ENCODE measurements around the gene RAB3A. TPM values are rescaled to one million over a fixed set of nuclear protein-coding genes. Genes with fewer than 3 reads are reported as not detected.

Gene RAB3A
- total RNA-seq, 4 donors from 2014 or later = 0.69 to 3.8 (median 0.77) TPM; not detected in 1

DNA sequence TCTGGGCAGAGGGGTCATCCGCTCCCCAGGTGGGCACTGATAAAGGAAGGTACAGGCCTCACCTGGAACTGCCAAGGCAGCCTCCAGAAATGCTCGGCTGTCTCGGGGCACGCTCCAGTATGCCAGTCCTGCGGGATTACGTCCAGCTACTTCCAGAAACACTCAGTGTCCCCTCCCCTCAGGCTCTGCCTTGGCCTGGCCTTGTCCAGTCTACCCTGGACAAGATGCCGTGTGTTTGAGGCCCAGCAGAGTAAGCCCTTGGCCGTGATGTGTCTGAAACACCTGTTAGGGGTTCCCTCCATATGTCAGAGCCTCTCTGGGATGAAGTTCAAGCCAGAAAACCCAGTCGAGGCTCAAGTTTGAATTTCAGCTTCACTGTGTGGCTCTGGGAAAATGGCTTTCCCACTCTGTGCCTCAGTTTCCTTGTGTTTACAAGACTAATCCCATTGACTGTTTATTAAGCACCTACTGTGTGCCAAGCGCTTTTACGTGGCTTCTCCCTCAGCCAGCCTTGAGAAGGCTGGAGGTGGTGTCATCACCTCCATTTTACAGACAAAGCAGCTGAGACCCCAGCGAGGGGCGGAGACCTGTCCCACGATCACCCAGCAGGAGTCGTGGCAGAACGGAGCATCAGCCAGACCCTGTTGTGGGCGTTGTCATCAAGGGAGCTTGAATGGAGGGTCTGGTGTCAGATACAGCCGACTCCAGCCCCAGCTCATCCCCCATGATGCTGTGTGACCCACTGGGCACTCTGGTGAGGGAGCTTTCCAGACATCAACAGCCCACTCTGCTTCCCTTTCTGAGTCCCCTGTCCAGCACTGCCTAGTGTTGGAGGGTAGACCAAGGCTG, 52.8 kb downstream of the RAB3A start:
- Histone ChIP-seq H3K27ac (peak overlapping the region; percentile 87 to 95), H3K27me3 (no peaks in the 10 kb centered on the region), H3K9me3 (no peaks in the 10 kb centered on the region), H3K36me3 (no peaks in the 10 kb centered on the region), H3K4me3 (no peak overlapping the region), H3K4me1 (peaks cover 7 to 10% of the 10 kb centered on the region in 2 donors)
- intact Hi-C loops (cut with DNase I; ENCODE audit: low total_unique reads) = loop anchor here (5.0 kb wide), 1 partner anchor 71 kb away; no protein-coding TSS in a partner anchor
- TF ChIP-seq, protein P1, sequence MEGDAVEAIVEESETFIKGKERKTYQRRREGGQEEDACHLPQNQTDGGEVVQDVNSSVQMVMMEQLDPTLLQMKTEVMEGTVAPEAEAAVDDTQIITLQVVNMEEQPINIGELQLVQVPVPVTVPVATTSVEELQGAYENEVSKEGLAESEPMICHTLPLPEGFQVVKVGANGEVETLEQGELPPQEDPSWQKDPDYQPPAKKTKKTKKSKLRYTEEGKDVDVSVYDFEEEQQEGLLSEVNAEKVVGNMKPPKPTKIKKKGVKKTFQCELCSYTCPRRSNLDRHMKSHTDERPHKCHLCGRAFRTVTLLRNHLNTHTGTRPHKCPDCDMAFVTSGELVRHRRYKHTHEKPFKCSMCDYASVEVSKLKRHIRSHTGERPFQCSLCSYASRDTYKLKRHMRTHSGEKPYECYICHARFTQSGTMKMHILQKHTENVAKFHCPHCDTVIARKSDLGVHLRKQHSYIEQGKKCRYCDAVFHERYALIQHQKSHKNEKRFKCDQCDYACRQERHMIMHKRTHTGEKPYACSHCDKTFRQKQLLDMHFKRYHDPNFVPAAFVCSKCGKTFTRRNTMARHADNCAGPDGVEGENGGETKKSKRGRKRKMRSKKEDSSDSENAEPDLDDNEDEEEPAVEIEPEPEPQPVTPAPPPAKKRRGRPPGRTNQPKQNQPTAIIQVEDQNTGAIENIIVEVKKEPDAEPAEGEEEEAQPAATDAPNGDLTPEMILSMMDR (IDR thresholded peaks at IDR 0.05) = no peak
- no peak for TF ChIP-seq POLR2A (IDR thresholded peaks at IDR 0.05)
- no peak for DNase-seq

DNA sequence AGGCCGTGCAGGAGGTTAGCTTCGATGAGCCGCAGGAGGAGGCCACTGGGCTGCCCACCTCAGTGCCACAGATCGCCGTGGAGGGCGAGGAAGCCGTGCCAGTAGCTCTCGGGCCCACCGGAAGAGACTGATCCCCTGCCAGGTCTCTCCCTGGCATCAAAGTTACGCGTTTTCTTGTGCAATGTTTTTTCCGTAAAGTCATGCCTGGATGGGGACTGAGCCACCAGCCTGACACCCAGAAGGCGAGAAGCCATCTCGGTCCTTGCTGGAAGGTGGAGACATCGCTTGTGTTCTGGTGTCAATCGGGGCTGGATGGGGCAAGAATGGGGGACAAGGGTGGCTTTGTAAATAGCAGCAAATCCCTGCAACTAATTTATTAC, 54.3 kb downstream of the RAB3A start:
- DNase-seq = no peak
- Histone ChIP-seq H3K4me1 (peaks cover 3 to 7% of the 10 kb centered on the region in 2 donors), H3K4me3 (no peak overlapping the region), H3K27me3 (no peaks in the 10 kb centered on the region), H3K36me3 (no peaks in the 10 kb centered on the region), H3K27ac (no peak overlapping the region), H3K9me3 (no peaks in the 10 kb centered on the region)
- intact Hi-C loops (cut with DNase I; ENCODE audit: low total_unique reads) = no loop called here
- TF ChIP-seq POLR2A (IDR thresholded peaks at IDR 0.05) = no peak
- TF ChIP-seq, protein P1 (IDR thresholded peaks at IDR 0.05) = no peak

- DNase-seq = no peak
- intact Hi-C loops (cut with DNase I; ENCODE audit: low total_unique reads) = no loop called here
- H3K27me3 ChIP-seq = no peaks in the 10 kb centered on the region
- H3K4me3 ChIP-seq = no peak overlapping the region
- H3K27ac ChIP-seq = no peak overlapping the region
- TF ChIP-seq, protein P1 (IDR thresholded peaks at IDR 0.05) = no peak
- no peak for TF ChIP-seq POLR2A (IDR thresholded peaks at IDR 0.05)
- H3K36me3 ChIP-seq = no peaks in the 10 kb centered on the region
- H3K9me3 ChIP-seq = no peaks in the 10 kb centered on the region
- H3K4me1 ChIP-seq = no peaks in the 10 kb centered on the region
These were observed 56.4 kb downstream of the RAB3A start for GRCh38 chr19:18147396-18147795.

Small RNA genes within 50 kb of the gene (small RNA-seq; reads per million reads assigned to genes)
- gene IFI30 = not detected

Other genes with a start within 250 kb of the RAB3A start
- 1 to 10 TPM in 1 of 4 donors, not detected in 3; 1.9 TPM for gene KCNN1, start 236.9 kb downstream of the RAB3A start, total RNA-seq
- 10 to 100 TPM; 18.7 to 77.9 (median 43.1) TPM for gene ARRDC2, start 195.9 kb downstream of the RAB3A start, total RNA-seq
- 1 to 10 TPM in 1 of 4 donors, under 1 TPM in 2, not detected in 1; 0.41 to 6.5 (median 0.61) TPM for gene IL12RB1, start 117.1 kb downstream of the RAB3A start, total RNA-seq
- gene MAST3, start 106.3 kb downstream of the RAB3A start, total RNA-seq = 10 to 100 TPM in 1 of 4 donors, 1 to 10 TPM in 2, under 1 TPM in 1; 0.59 to 22.5 (median 3.8) TPM
- 10 to 100 TPM; 17.2 to 39.4 (median 29.7) TPM for gene PIK3R2, start 50.9 kb downstream of the RAB3A start, total RNA-seq
- gene IFI30, start 30.2 kb downstream of the RAB3A start, total RNA-seq = 10 to 100 TPM in 2 of 4 donors, 1 to 10 TPM in 2; 4.1 to 17.4 (median 11.4) TPM
- 10 to 100 TPM in 3 of 4 donors, 1 to 10 TPM in 1; 5.2 to 19.7 (median 11.1) TPM for gene MPV17L2, start 10.8 kb downstream of the RAB3A start, total RNA-seq
- gene PDE4C, start 22.4 kb upstream of the RAB3A start, total RNA-seq = 1 to 10 TPM in 2 of 4 donors, not detected in 2; 1.7 to 3.3 TPM
- 10 to 100 TPM in 1 of 4 donors, 1 to 10 TPM in 3; 1.0 to 41.1 (median 3.0) TPM for gene IQCN, start 70.4 kb upstream of the RAB3A start, total RNA-seq
- gene JUND, start 77.6 kb upstream of the RAB3A start, total RNA-seq = 100 to 1,000 TPM; 152 to 386 (median 290) TPM
- gene LSM4, start 119.0 kb upstream of the RAB3A start, total RNA-seq = 100 to 1,000 TPM in 1 of 4 donors, 10 to 100 TPM in 2, 1 to 10 TPM in 1; 8.8 to 120 (median 64.2) TPM
- gene PGPEP1, start 136.6 kb upstream of the RAB3A start, total RNA-seq = 10 to 100 TPM; 21.2 to 67.9 (median 38.1) TPM
- gene GDF15, start 182.1 kb upstream of the RAB3A start, total RNA-seq = 10 to 100 TPM in 1 of 4 donors, 1 to 10 TPM in 1, under 1 TPM in 2; 0.41 to 13.1 (median 1.6) TPM
- gene LRRC25, start 193.6 kb upstream of the RAB3A start, total RNA-seq = 1 to 10 TPM in 2 of 4 donors, under 1 TPM in 1, not detected in 1; 0.51 to 2.3 (median 1.9) TPM
- 100 to 1,000 TPM in 1 of 4 donors, 10 to 100 TPM in 3; 23.6 to 105 (median 54.8) TPM for gene SSBP4, start 215.4 kb upstream of the RAB3A start, total RNA-seq
- gene ISYNA1, start 234.1 kb upstream of the RAB3A start, total RNA-seq = 100 to 1,000 TPM in 2 of 4 donors, 10 to 100 TPM in 2; 56.8 to 152 (median 106) TPM